Ammon's horn (tissue), 1 donor: ENCODE data around the gene RINT1.
"Not testable (repeated sequence)": the region's sequence is repeated elsewhere in the genome, so short reads cannot be mapped to it uniquely, and the experiment has no call there.

ENCODE experiments used
- DNase-seq: peaks from one replicate; pipeline ENCODE4 v3.0.0-alpha.2; 2016; ENCODE audit warnings: low spot score

RINT1 gene

GRCh38 chr7:105531792-105532671 is at the start of gene RINT1:
TSS of gene RINT1 (plus strand) at chr7:105532201. CDS start at chr7:105532316, 115 bp downstream.
- DNase-seq: peak; percentile 97

- DNase-seq: peak; percentile 64
These were observed 44.1 kb upstream of the RINT1 start for GRCh38 chr7:105487579-105488571.

GRCh38 chr7:105489409-105489808 is 42.6 kb upstream of the RINT1 start:
- no peak for DNase-seq

- DNase-seq: no peak
These were observed 38.6 kb upstream of the RINT1 start for GRCh38 chr7:105493196-105493922.

GRCh38 chr7:105493923-105494315 is 38.1 kb upstream of the RINT1 start:
- DNase-seq: no peak

GRCh38 chr7:105496521-105496920 is 35.5 kb upstream of the RINT1 start:
- DNase-seq: no peak

- DNase-seq: no peak
These were observed 35.0 kb upstream of the RINT1 start for GRCh38 chr7:105497016-105497415.

- peak; percentile 13 for DNase-seq
These were observed 29.8 kb upstream of the RINT1 start for GRCh38 chr7:105502173-105502572.

GRCh38 chr7:105512415-105512814 is 19.6 kb upstream of the RINT1 start:
- no peak for DNase-seq

- no peak for DNase-seq
These were observed 19.0 kb upstream of the RINT1 start for GRCh38 chr7:105512926-105513526.

GRCh38 chr7:105515610-105516009 is 16.4 kb upstream of the RINT1 start:
- not testable (repeated sequence) for DNase-seq

- no peak for DNase-seq
These were observed 12.6 kb upstream of the RINT1 start for GRCh38 chr7:105519353-105519752.

- not testable (repeated sequence) for DNase-seq
These were observed 11.4 kb upstream of the RINT1 start for GRCh38 chr7:105520620-105521019.

GRCh38 chr7:105521027-105521716 is 10.8 kb upstream of the RINT1 start:
- peak; percentile 66 for DNase-seq

GRCh38 chr7:105521717-105522463 is 10.1 kb upstream of the RINT1 start, which contains the start of gene PUS7:
TSS of gene PUS7 (minus strand) at chr7:105522271. CDS start at chr7:105508512, 13,759 bp downstream.
- peak; percentile 91 for DNase-seq

- not testable (repeated sequence) for DNase-seq
These were observed 7.6 kb upstream of the RINT1 start for GRCh38 chr7:105524423-105524822.

GRCh38 chr7:105524840-105525239 is 7.2 kb upstream of the RINT1 start:
- DNase-seq: no peak

- not testable (repeated sequence) for DNase-seq
These were observed 4.3 kb upstream of the RINT1 start for GRCh38 chr7:105527737-105528136.

- no peak for DNase-seq
These were observed 1.9 kb upstream of the RINT1 start for GRCh38 chr7:105530126-105530525.

GRCh38 chr7:105530546-105530945 is 1.5 kb upstream of the RINT1 start:
- no peak for DNase-seq
